ENCODE data around the gene TMEM233. TPM values are rescaled to one million over a fixed set of nuclear protein-coding genes. Genes with fewer than 3 reads are reported as not detected.

TMEM233 gene
- total and polyA plus RNA-seq, 9 of the 15 experiments (the other 6 are each of a cell fraction or from before 2014, with no cell fraction given) = 0.04 to 0.17 (median 0.07) TPM; not detected in 2

DNA sequence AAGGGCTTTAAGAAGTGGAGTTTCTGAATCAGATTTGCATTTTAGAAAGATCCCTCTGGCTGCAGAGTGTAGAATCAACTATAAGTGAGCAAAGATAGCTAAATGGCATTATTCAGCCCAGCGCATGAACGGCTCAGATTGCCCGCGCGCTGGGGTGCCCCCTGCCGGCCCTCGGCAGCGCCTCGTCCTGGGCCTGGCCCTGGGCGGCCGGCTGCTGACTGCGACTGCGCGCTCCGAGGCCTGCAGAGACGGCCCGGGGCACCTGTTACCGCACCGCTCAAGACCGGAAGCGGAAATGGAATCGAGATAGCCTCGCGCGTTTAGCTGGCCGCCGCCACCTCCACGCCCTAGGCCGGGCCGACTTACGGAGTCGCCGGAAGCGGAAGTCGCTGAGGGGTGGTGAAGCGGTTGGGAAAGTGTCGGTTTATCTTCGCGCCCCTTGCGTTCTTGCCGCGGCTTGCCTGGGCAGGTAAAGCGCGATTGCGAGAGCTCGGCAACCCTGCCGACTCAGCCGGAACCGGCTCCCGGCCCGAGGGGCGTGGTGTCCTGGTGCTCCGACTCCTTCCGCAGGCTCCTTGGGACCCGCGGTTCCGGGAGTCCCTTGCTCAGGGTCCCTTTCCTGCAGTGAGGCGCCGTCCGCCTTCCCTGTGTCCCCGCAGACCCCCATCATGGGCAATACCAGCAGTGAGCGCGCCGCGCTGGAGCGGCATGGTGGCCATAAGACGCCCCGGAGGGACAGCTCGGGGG is 74.2 kb downstream of the TMEM233 start, which contains the start of gene PRKAB1 (continued):
- TF ChIP-seq, protein P1, sequence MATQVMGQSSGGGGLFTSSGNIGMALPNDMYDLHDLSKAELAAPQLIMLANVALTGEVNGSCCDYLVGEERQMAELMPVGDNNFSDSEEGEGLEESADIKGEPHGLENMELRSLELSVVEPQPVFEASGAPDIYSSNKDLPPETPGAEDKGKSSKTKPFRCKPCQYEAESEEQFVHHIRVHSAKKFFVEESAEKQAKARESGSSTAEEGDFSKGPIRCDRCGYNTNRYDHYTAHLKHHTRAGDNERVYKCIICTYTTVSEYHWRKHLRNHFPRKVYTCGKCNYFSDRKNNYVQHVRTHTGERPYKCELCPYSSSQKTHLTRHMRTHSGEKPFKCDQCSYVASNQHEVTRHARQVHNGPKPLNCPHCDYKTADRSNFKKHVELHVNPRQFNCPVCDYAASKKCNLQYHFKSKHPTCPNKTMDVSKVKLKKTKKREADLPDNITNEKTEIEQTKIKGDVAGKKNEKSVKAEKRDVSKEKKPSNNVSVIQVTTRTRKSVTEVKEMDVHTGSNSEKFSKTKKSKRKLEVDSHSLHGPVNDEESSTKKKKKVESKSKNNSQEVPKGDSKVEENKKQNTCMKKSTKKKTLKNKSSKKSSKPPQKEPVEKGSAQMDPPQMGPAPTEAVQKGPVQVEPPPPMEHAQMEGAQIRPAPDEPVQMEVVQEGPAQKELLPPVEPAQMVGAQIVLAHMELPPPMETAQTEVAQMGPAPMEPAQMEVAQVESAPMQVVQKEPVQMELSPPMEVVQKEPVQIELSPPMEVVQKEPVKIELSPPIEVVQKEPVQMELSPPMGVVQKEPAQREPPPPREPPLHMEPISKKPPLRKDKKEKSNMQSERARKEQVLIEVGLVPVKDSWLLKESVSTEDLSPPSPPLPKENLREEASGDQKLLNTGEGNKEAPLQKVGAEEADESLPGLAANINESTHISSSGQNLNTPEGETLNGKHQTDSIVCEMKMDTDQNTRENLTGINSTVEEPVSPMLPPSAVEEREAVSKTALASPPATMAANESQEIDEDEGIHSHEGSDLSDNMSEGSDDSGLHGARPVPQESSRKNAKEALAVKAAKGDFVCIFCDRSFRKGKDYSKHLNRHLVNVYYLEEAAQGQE (IDR thresholded peaks at IDR 0.05; ENCODE audit: borderline replicate concordance) = peak; percentile 71; the same call in 1 of the 2 replicates
- TF ChIP-seq, protein P1 (CRISPR knock-in tag; IDR thresholded peaks at IDR 0.05; ENCODE audit: low read depth) = no peak
- no peak for TF ChIP-seq CBX8 (IDR thresholded peaks at IDR 0.05; ENCODE audit: borderline replicate concordance, extremely low read depth, low read depth, low read length, poor library complexity, severe bottlenecking)
- TF ChIP-seq NFATC3 (IDR thresholded peaks at IDR 0.05) = no peak
- no peak for TF ChIP-seq CSDE1 (IDR thresholded peaks at IDR 0.05)
- no peak for TF ChIP-seq RAD51 (IDR thresholded peaks at IDR 0.05; ENCODE audit: borderline replicate concordance, low read depth)
- TF ChIP-seq, protein P2, sequence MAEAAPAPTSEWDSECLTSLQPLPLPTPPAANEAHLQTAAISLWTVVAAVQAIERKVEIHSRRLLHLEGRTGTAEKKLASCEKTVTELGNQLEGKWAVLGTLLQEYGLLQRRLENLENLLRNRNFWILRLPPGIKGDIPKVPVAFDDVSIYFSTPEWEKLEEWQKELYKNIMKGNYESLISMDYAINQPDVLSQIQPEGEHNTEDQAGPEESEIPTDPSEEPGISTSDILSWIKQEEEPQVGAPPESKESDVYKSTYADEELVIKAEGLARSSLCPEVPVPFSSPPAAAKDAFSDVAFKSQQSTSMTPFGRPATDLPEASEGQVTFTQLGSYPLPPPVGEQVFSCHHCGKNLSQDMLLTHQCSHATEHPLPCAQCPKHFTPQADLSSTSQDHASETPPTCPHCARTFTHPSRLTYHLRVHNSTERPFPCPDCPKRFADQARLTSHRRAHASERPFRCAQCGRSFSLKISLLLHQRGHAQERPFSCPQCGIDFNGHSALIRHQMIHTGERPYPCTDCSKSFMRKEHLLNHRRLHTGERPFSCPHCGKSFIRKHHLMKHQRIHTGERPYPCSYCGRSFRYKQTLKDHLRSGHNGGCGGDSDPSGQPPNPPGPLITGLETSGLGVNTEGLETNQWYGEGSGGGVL (CRISPR knock-in tag; IDR thresholded peaks at IDR 0.05) = no peak
- TF ChIP-seq CBX1 (IDR thresholded peaks at IDR 0.05; ENCODE audit: low read depth) = peak; percentile 73; the same call in 1 of the 2 replicates
- TF ChIP-seq ZBTB1 (CRISPR knock-in tag; IDR thresholded peaks at IDR 0.05; ENCODE audit: borderline replicate concordance, low read depth) = peak; percentile 96
- TF ChIP-seq JUND (IDR thresholded peaks at IDR 0.05; ENCODE audit: borderline replicate concordance, low read depth, low read length) = peak; percentile 58
- peak; percentile 29; the same call in 1 of the 3 replicates for TF ChIP-seq JUND (tag; IDR thresholded peaks at IDR 0.05; ENCODE audit: borderline replicate concordance, low read depth, low read length)
- TF ChIP-seq, protein P3, sequence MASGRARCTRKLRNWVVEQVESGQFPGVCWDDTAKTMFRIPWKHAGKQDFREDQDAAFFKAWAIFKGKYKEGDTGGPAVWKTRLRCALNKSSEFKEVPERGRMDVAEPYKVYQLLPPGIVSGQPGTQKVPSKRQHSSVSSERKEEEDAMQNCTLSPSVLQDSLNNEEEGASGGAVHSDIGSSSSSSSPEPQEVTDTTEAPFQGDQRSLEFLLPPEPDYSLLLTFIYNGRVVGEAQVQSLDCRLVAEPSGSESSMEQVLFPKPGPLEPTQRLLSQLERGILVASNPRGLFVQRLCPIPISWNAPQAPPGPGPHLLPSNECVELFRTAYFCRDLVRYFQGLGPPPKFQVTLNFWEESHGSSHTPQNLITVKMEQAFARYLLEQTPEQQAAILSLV (tag; IDR thresholded peaks at IDR 0.05) = no peak
- no peak for TF ChIP-seq MAFG (tag; conservative IDR thresholded peaks at IDR 0.05)
- TF ChIP-seq ZNF764 (CRISPR knock-in tag; IDR thresholded peaks at IDR 0.05; ENCODE audit: low read depth) = no peak
- TF ChIP-seq, protein P4, sequence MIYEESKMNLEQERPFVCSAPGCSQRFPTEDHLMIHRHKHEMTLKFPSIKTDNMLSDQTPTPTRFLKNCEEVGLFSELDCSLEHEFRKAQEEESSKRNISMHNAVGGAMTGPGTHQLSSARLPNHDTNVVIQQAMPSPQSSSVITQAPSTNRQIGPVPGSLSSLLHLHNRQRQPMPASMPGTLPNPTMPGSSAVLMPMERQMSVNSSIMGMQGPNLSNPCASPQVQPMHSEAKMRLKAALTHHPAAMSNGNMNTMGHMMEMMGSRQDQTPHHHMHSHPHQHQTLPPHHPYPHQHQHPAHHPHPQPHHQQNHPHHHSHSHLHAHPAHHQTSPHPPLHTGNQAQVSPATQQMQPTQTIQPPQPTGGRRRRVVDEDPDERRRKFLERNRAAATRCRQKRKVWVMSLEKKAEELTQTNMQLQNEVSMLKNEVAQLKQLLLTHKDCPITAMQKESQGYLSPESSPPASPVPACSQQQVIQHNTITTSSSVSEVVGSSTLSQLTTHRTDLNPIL (CRISPR knock-in tag; IDR thresholded peaks at IDR 0.05) = no peak

All from K562 (cell line).